GM13977 (cell line): ENCODE results near the gene UGT1A8.

Experiments
- DNase-seq: peaks from one replicate; pipeline ENCODE4 v3.0.0; 2012; ENCODE audit warnings: low spot score
- in situ Hi-C: fragments of 300-500 bp; cut with MboI; formaldehyde crosslinking; loops from one replicate; pipeline ENCODE4 v1.12.0; 2022; ENCODE audit warnings: low sequenced_read_pairs, low pct_unique_long_range_greater_than_20kb, mixed read lengths, inconsistent platforms; ENCODE audit not compliant: unreplicated experiment
- TF ChIP-seq, protein P1 (sequence below): IDR thresholded peaks from 2 replicates; pipeline ENCODE4 v1.5.1; 2012; ENCODE audit warnings: mild to moderate bottlenecking, control low read depth; ENCODE audit not compliant: insufficient read depth; ENCODE audit errors: extremely low read depth, missing control alignments

The UGT1A8 gene

DNA sequence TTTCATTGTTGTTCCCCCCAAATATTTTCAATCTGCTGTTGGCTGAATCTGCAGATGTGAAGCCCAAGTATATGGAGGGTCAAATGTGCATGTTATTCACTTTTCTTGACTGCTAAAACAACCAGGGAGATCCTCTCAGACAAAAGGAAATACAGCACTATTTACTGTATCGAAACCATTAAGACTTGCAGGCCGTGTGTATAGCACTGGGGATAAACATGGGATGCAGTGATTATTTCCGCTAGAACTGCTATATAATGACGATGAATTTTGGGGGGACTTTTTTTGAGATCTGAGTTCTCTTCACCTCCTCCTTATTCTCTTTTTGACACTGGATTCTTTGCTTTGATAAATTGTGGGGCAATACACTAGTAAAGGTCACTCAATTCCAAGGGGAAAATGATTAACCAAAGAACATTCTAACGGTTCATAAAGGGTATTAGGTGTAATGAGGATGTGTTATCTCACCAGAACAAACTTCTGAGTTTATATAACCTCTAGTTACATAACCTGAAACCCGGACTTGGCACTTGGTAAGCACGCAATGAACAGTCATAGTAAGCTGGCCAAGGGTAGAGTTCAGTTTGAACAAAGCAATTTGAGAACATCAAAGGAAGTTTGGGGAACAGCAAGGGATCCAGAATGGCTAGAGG is 139.1 kb downstream of the UGT1A8 start:
- no peak for DNase-seq
- TF ChIP-seq, protein P1, sequence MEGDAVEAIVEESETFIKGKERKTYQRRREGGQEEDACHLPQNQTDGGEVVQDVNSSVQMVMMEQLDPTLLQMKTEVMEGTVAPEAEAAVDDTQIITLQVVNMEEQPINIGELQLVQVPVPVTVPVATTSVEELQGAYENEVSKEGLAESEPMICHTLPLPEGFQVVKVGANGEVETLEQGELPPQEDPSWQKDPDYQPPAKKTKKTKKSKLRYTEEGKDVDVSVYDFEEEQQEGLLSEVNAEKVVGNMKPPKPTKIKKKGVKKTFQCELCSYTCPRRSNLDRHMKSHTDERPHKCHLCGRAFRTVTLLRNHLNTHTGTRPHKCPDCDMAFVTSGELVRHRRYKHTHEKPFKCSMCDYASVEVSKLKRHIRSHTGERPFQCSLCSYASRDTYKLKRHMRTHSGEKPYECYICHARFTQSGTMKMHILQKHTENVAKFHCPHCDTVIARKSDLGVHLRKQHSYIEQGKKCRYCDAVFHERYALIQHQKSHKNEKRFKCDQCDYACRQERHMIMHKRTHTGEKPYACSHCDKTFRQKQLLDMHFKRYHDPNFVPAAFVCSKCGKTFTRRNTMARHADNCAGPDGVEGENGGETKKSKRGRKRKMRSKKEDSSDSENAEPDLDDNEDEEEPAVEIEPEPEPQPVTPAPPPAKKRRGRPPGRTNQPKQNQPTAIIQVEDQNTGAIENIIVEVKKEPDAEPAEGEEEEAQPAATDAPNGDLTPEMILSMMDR, result no peak
- in situ Hi-C loops, result no loop called here

DNA sequence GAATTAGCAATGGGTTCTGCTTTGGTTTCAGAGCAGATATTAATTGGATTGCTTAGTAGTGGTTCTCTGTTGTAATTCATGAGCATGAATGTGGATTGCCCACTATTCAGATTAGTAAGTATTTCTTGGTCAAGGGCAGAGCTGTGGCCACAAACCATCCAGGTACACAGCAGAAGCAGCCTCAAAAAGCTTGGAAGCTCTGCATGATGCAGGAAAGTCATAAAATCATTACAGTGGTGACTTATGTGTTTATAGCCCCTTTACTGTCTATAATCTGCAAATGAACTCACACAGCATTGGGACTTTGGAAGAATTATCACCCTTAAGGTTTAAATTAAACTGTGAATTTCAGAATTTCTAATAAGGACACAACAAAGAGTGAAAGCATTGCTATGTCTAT is 140.7 kb downstream of the UGT1A8 start:
- DNase-seq, result no peak
- TF ChIP-seq, protein P1, result no peak
- in situ Hi-C loops, result no loop called here

DNA sequence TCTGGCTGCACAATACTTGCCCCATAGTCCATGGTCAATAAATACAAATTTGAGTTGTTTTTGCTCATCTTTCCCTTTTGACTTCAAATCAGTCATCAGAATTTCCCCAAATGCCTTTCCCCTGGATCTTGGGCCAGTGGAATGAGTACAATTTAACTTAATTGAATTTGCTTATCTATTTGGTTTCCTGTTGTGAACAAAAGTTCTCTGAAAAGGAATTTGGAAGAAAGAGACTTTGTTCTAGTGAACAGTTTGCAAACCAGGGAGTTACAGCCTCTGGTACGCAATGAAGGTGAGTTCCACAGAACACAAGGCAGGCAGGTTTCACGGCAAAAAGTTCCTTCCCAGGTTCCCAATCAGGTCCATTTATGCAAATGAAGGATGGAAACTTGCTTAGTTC is 141.4 kb downstream of the UGT1A8 start:
- in situ Hi-C loops, result no loop called here
- TF ChIP-seq, protein P1, result no peak
- DNase-seq, result no peak

DNA sequence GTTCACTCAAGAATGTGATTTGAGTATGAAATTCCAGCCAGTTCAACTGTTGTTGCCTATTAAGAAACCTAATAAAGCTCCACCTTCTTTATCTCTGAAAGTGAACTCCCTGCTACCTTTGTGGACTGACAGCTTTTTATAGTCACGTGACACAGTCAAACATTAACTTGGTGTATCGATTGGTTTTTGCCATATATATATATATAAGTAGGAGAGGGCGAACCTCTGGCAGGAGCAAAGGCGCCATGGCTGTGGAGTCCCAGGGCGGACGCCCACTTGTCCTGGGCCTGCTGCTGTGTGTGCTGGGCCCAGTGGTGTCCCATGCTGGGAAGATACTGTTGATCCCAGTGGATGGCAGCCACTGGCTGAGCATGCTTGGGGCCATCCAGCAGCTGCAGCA is 142.6 kb downstream of the UGT1A8 start, which contains the start of gene UGT1A1:
TSS of gene UGT1A1 (plus strand) at position 228 of the 400 bp plus-strand sequence. CDS start at position 246, 18 bp downstream.
- TF ChIP-seq, protein P1, result no peak
- in situ Hi-C loops, result no loop called here
- DNase-seq, result no peak

DNA sequence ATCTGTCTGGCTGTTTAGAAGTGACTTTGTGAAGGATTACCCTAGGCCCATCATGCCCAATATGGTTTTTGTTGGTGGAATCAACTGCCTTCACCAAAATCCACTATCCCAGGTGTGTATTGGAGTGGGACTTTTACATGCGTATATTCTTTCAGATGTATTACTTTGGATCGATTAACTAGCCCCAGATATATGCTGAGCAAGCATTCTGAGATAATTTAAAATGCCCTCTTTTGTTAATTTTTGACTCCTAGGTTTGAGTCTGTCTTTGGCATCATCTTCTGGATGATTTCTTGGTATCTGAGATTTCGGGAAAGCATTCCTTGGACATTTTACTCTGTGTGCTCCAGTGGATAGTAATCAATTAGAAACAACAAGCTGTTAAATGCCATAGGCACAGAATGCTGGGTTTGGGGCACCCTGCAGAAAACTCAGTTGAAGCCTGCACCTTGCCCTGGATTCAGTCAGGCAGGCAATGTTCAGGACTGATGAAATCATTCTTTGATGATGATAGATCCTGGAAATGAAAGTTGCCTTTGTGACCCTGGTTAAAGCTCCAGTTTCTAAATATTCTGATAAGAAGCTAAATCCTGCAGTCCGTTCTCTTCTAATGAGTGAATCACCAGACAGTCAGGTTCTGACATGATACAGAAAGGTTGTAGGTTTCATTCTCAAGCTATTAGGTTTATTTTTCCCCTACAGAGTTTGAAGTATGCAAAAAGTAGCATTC is 143.8 kb downstream of the UGT1A8 start:
- TF ChIP-seq, protein P1, result no peak
- DNase-seq, result no peak
- in situ Hi-C loops, result no loop called here

DNA sequence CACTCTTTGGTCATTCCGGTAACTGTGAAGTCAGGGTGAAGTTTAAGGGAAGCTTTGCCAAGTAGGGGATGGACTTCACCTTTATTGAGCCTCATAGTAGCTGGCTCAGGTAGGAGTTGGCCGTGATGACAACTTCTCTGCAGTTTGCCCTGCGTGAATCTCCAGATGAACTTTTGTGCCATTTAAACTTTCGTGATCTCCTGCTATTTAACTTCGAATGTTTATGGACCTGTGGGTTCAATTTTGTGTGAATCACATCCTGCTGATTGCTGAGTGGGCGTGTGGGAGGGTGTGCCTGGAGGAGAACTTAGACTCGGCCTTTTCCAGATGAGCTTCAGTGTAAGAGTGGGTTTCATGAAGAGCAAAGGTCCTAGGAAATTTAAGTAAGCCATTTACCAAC is 146.8 kb downstream of the UGT1A8 start:
- TF ChIP-seq, protein P1, result no peak
- DNase-seq, result no peak
- in situ Hi-C loops, result no loop called here
